SU-DHL-6 (cell line): ENCODE data around the gene WNT9A.

ENCODE experiments used
- H2AFZ ChIP-seq: fragments of 200-600 bp; sonication (generic); 2 replicates; pipeline ENCODE4 v1.6.1; 2014; ENCODE audit warnings: low read depth, mild to moderate bottlenecking, moderate library complexity, mixed read lengths, antibody characterized with exemption, low read length; ENCODE audit not compliant: severe bottlenecking
- H3F3A ChIP-seq: fragments of 200-600 bp; shearing (Covaris generic); 2 replicates; pipeline ENCODE4 v1.6.0; 2016; ENCODE audit warnings: antibody characterized with exemption, mild to moderate bottlenecking; ENCODE audit not compliant: insufficient read depth
- H3K27ac ChIP-seq: fragments of 200-600 bp; sonication (generic); 2 replicates; pipeline ENCODE4 v1.5.1; 2016; ENCODE audit warnings: low read depth, mild to moderate bottlenecking, low read length, moderate library complexity, mixed read lengths
- H3K27me3 ChIP-seq: fragments of 200-600 bp; sonication (generic), shearing (Covaris generic); 2 replicates; pipeline ENCODE4 v1.6.0; 2014; ENCODE audit warnings: mild to moderate bottlenecking, low read length
- H3K36me3 ChIP-seq: fragments of 200-600 bp; sonication (generic); 2 replicates; pipeline ENCODE4 v1.6.1; 2014; ENCODE audit warnings: mild to moderate bottlenecking, low read length, mixed read lengths
- H3K4me2 ChIP-seq: fragments of 300-600, 200-600 bp; shearing (Covaris generic), sonication (generic); 2 replicates; pipeline ENCODE4 v1.6.0; 2014; ENCODE audit warnings: low read length, low read depth, mild to moderate bottlenecking; ENCODE audit not compliant: poor library complexity, severe bottlenecking
- H3K4me3 ChIP-seq: fragments of 200-600 bp; sonication (generic); 2 replicates; pipeline ENCODE4 v1.5.1; 2014; ENCODE audit warnings: antibody characterized with exemption, low read length, mild to moderate bottlenecking, mixed read lengths; ENCODE audit not compliant: insufficient read depth, poor library complexity, severe bottlenecking
- H3K79me2 ChIP-seq: fragments of 200-600 bp; sonication (generic); 2 replicates; pipeline ENCODE4 v1.6.1; 2014; ENCODE audit warnings: mild to moderate bottlenecking, low read length, moderate library complexity; ENCODE audit not compliant: insufficient read depth
- H3K9ac ChIP-seq: fragments of 200-600 bp; sonication (generic); 2 replicates; pipeline ENCODE4 v1.7.0; 2014; ENCODE audit warnings: mild to moderate bottlenecking, low read length
- H3K9me2 ChIP-seq: fragments of 200-600 bp; sonication (generic); replicated peaks from 2 replicates; pipeline ENCODE4 v1.6.1; 2014; ENCODE audit warnings: low read length; ENCODE audit not compliant: insufficient read depth
- H3K9me3 ChIP-seq: fragments of 200-600 bp; sonication (generic); 2 replicates; pipeline ENCODE4 v1.6.1; 2014; ENCODE audit warnings: low read length, mixed read lengths; ENCODE audit not compliant: insufficient read depth
- H4K20me1 ChIP-seq: fragments of 200-600 bp; sonication (generic); 2 replicates; pipeline ENCODE4 v1.6.1; 2014; ENCODE audit warnings: low read depth, mild to moderate bottlenecking, antibody characterized with exemption, low read length, moderate library complexity, mixed read lengths
- EZH2phosphoT487 ChIP-seq: fragments of 200-600 bp; sonication (generic), shearing (Covaris generic); conservative IDR thresholded peaks from 2 replicates; pipeline ENCODE4 v1.6.1; 2018; ENCODE audit warnings: mild to moderate bottlenecking, antibody characterized with exemption, low read length, moderate library complexity, mixed read lengths
- TF ChIP-seq, protein P1 (sequence below): fragments of 200-600 bp; sonication (generic); IDR thresholded peaks from one replicate; pipeline ENCODE4 v1.5.1; 2017; ENCODE audit warnings: antibody characterized with exemption, mild to moderate bottlenecking, low read length, moderate library complexity; ENCODE audit not compliant: insufficient read depth, poor library complexity, severe bottlenecking

WNT9A gene

DNA sequence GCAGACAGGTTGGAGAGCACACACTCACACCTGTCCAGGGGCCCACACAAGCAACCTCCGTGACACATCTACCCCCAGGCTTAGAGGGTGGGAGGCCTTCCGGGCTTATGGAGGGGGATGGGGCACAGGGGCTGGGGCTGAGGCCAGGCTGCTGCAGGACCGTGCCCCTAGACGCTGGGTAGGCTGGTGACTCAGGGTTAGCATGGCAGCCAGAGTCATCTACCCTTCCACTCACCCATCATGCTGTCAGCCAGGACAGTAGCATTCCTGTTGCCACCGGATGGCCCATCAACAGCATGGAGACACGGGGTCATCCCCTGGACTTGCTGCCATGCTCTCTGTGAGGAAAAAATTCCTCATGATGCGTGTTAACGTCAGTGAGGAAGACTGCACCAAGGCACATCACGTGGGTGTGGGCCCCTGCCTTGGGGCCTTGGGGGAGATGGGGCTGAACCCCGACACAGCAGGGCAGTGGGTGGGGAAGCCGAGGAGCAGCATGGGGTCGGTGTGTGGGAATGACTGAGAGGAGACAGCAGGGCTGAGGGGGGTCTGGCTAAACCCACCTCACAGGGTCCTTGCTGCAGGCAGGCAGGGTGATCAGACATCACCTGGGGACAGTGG is 52.8 kb downstream of the WNT9A start:
- H3K27ac ChIP-seq, result no peak overlapping the region

DNA sequence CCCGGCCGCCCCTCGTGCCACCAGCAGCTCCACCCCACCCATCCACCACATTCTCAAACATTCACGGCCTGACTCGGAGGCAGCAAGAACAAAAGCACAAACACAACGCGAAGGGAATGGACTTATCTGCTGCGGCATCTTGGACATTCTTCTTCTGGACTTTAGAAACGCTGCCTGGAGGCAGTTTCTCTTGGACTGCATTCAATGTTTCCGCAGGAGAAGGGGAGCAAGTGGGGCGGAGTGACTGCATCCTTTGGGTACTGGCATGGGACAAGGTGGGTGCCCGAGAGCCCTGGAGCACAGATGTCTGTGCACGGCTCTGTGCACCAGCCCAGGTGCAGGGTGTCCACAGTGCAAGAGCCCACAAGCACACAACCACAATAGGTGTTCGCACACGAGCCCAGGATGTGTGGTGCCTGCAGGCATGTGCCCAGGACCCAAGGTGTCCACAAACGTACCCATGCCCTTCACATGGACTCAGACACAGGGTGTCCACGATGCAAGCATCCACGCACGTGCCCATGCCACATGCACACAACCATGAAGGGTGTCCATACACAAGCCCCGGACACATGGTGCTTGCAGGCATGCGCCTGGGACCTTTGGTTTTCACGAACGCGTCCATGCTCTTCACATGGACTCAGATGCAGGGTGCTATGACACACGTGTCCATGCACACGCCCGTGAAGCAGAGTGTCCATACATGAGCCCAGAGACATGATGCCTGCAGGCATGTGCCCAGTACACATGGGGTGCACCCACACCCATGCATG is 53.6 kb downstream of the WNT9A start:
- Histone ChIP-seq H3K4me3 (no peak overlapping the region), H3K9me3 (no peaks in the 10 kb centered on the region), H3K79me2 (no peaks in the 10 kb centered on the region), H3K9ac (no peak overlapping the region), H3K9me2 (no peaks in the 10 kb centered on the region), H3K4me2 (no peak overlapping the region), H3F3A (no peaks in the 10 kb centered on the region), H3K36me3 (no peaks in the 10 kb centered on the region), H3K27ac (no peak overlapping the region), H3K27me3 (no peaks in the 10 kb centered on the region), H4K20me1 (no peaks in the 10 kb centered on the region), H2AFZ (no peak overlapping the region)
- TF ChIP-seq EZH2phosphoT487, result no peak
- TF ChIP-seq, protein P1, sequence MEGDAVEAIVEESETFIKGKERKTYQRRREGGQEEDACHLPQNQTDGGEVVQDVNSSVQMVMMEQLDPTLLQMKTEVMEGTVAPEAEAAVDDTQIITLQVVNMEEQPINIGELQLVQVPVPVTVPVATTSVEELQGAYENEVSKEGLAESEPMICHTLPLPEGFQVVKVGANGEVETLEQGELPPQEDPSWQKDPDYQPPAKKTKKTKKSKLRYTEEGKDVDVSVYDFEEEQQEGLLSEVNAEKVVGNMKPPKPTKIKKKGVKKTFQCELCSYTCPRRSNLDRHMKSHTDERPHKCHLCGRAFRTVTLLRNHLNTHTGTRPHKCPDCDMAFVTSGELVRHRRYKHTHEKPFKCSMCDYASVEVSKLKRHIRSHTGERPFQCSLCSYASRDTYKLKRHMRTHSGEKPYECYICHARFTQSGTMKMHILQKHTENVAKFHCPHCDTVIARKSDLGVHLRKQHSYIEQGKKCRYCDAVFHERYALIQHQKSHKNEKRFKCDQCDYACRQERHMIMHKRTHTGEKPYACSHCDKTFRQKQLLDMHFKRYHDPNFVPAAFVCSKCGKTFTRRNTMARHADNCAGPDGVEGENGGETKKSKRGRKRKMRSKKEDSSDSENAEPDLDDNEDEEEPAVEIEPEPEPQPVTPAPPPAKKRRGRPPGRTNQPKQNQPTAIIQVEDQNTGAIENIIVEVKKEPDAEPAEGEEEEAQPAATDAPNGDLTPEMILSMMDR, result no peak

More for the DNA sequence above, 52.8 kb downstream of the WNT9A start:
- no peak for TF ChIP-seq EZH2phosphoT487
- TF ChIP-seq, protein P1, result no peak
- H4K20me1 ChIP-seq, result no peaks in the 10 kb centered on the region
- H2AFZ ChIP-seq, result no peak overlapping the region
- H3K4me2 ChIP-seq, result no peak overlapping the region
- H3K4me3 ChIP-seq, result no peak overlapping the region
- no peaks in the 10 kb centered on the region for H3K36me3 ChIP-seq
- H3K9me3 ChIP-seq, result no peaks in the 10 kb centered on the region
- no peaks in the 10 kb centered on the region for H3K9me2 ChIP-seq
- no peaks in the 10 kb centered on the region for H3K27me3 ChIP-seq
- no peaks in the 10 kb centered on the region for H3F3A ChIP-seq
- H3K79me2 ChIP-seq, result no peaks in the 10 kb centered on the region
- H3K9ac ChIP-seq, result no peak overlapping the region

DNA sequence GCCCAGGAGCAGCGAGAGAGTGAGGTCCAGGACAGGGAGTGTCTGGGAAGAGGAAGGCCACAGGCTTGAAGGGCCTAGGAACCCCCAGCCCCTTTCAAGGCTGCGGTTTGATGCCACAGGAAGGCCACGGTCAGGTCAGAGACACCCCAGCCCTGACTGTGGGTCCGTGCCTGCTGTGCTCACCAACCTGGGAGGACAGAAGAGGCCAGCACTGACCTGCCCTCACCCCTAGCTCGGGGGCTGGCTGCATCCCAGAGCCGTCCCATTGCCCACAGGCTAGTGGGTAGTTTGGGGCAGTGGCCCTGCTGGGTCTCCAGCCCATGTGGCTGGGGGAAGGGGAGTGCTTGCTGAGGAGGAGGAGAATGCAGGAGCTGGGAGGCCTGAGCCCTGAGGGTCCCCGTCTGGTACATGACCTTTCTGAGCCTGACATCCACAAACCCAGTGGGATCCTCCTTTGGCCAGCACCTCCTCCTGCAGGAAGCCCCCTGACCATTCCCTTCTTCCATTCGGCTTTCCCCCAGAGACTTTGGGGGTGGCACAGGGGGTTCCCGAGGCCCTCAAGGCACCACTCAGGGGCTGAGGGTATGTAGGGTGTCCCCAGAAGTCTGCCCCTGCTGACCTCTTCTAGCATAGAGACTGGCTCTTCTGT is 54.3 kb downstream of the WNT9A start:
- TF ChIP-seq, protein P1, result no peak
- TF ChIP-seq EZH2phosphoT487, result no peak
- H4K20me1 ChIP-seq, result no peaks in the 10 kb centered on the region
- no peak overlapping the region for H3K4me2 ChIP-seq
- H2AFZ ChIP-seq, result no peak overlapping the region
- no peaks in the 10 kb centered on the region for H3K79me2 ChIP-seq
- no peaks in the 10 kb centered on the region for H3K27me3 ChIP-seq
- no peaks in the 10 kb centered on the region for H3K9me3 ChIP-seq
- H3F3A ChIP-seq, result no peaks in the 10 kb centered on the region
- H3K27ac ChIP-seq, result no peak overlapping the region
- no peaks in the 10 kb centered on the region for H3K36me3 ChIP-seq
- H3K9me2 ChIP-seq, result no peaks in the 10 kb centered on the region
- H3K4me3 ChIP-seq, result no peak overlapping the region
- no peak overlapping the region for H3K9ac ChIP-seq
